OCI-LY1 (cell line): Measurements from ENCODE around the gene SCN5A.

Experiments used
- EZH2 ChIP-seq: fragments of 200-600 bp; sonication (generic), shearing (Covaris generic); IDR thresholded peaks from 2 replicates; pipeline ENCODE4 v1.8.0; 2017; ENCODE audit warnings: borderline replicate concordance, mixed run types, mild to moderate bottlenecking, antibody characterized with exemption, low read length, moderate library complexity, mixed read lengths
- TF ChIP-seq, protein P1 (sequence below): fragments of 200-600 bp; sonication (generic), shearing (Covaris generic); IDR thresholded peaks from 2 replicates; pipeline ENCODE4 v1.5.1; 2017; ENCODE audit warnings: mild to moderate bottlenecking, antibody characterized with exemption, low read length, moderate library complexity, mixed read lengths

DNA sequence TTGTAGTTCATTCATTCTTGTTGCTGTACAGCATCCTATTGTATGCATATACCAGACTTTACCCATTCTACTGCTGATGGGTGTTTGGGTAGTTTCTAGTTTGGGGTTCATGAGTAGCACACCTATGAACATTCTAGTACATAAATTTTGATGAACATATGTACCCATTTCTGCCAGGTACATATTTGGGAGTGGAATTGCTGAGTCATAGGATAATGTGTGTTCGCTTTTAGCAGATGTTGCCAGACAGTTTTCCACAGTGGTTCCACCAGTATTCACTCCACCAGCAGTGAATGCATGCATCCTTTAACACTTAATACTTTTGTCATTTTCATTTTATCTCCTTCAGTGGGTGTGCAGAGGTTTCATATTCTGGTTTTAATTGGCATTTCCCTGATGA, 3.4 kb upstream of the SCN5A start:
- TF ChIP-seq, protein P1, sequence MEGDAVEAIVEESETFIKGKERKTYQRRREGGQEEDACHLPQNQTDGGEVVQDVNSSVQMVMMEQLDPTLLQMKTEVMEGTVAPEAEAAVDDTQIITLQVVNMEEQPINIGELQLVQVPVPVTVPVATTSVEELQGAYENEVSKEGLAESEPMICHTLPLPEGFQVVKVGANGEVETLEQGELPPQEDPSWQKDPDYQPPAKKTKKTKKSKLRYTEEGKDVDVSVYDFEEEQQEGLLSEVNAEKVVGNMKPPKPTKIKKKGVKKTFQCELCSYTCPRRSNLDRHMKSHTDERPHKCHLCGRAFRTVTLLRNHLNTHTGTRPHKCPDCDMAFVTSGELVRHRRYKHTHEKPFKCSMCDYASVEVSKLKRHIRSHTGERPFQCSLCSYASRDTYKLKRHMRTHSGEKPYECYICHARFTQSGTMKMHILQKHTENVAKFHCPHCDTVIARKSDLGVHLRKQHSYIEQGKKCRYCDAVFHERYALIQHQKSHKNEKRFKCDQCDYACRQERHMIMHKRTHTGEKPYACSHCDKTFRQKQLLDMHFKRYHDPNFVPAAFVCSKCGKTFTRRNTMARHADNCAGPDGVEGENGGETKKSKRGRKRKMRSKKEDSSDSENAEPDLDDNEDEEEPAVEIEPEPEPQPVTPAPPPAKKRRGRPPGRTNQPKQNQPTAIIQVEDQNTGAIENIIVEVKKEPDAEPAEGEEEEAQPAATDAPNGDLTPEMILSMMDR: no peak
- TF ChIP-seq EZH2: no peak
